ENCODE measurements around the gene NRSN1. TPM values are rescaled to one million over a fixed set of nuclear protein-coding genes. Genes with fewer than 3 reads are reported as not detected.

The NRSN1 gene
- total RNA-seq, 1 donor from 2014 or later, result not detected

GRCh38 chr6:24117021-24117420 is 9.0 kb upstream of the NRSN1 start:
- Histone ChIP-seq H3K27ac (replicated peaks) (no peak overlapping the region), H3K27me3 (ENCODE audit: low read depth) (no peaks in the 10 kb centered on the region), H3K9me3 (replicated peaks) (no peaks in the 10 kb centered on the region), H3K36me3 (no peaks in the 10 kb centered on the region), H3K4me1 (no peaks in the 10 kb centered on the region), H3K4me3 (no peak overlapping the region)
- TF ChIP-seq CTCF (IDR thresholded peaks at IDR 0.05; ENCODE audit: borderline replicate concordance), result no peak
- intact Hi-C loops (cut with micrococcal nuclease), result no loop called here
- no peak for DNase-seq

- H3K36me3 ChIP-seq, result no peaks in the 10 kb centered on the region
- intact Hi-C loops (cut with micrococcal nuclease), result no loop called here
- H3K27me3 ChIP-seq (ENCODE audit: low read depth), result peaks cover 39% of the 10 kb centered on the region
- H3K27ac ChIP-seq (replicated peaks), result no peak overlapping the region
- H3K9me3 ChIP-seq (replicated peaks), result no peaks in the 10 kb centered on the region
- no peak for DNase-seq
- H3K4me1 ChIP-seq, result peaks cover 6% of the 10 kb centered on the region
- TF ChIP-seq CTCF (IDR thresholded peaks at IDR 0.05; ENCODE audit: borderline replicate concordance), result no peak
- H3K4me3 ChIP-seq, result no peak overlapping the region
These were observed 3.9 kb upstream of the NRSN1 start for GRCh38 chr6:24122139-24122538.

GRCh38 chr6:24126586-24127192 is 674 bp downstream of the NRSN1 start:
- no peak for DNase-seq
- peaks cover 39% of the 10 kb centered on the region for H3K27me3 ChIP-seq (ENCODE audit: low read depth)
- TF ChIP-seq CTCF (IDR thresholded peaks at IDR 0.05; ENCODE audit: borderline replicate concordance), result no peak

GRCh38 chr6:24127316-24127715 is 1.3 kb downstream of the NRSN1 start:
- H3K4me1 ChIP-seq, result peaks cover 6% of the 10 kb centered on the region
- no peaks in the 10 kb centered on the region for H3K9me3 ChIP-seq (replicated peaks)
- no peak overlapping the region for H3K27ac ChIP-seq (replicated peaks)
- H3K4me3 ChIP-seq, result no peak overlapping the region
- DNase-seq, result no peak
- H3K27me3 ChIP-seq (ENCODE audit: low read depth), result peaks cover 39% of the 10 kb centered on the region
- no peak for TF ChIP-seq CTCF (IDR thresholded peaks at IDR 0.05; ENCODE audit: borderline replicate concordance)
- intact Hi-C loops (cut with micrococcal nuclease), result no loop called here
- H3K36me3 ChIP-seq, result no peaks in the 10 kb centered on the region

More at GRCh38 chr6:24126586-24127192, 674 bp downstream of the NRSN1 start:
- intact Hi-C loops (cut with micrococcal nuclease), result no loop called here
- Histone ChIP-seq H3K27ac (replicated peaks) (no peak overlapping the region), H3K36me3 (no peaks in the 10 kb centered on the region), H3K9me3 (replicated peaks) (no peaks in the 10 kb centered on the region), H3K4me3 (no peak overlapping the region), H3K4me1 (peaks cover 6% of the 10 kb centered on the region)

GRCh38 chr6:24131751-24132150 is 5.7 kb downstream of the NRSN1 start:
- no peak for TF ChIP-seq CTCF (IDR thresholded peaks at IDR 0.05; ENCODE audit: borderline replicate concordance)
- H3K27ac ChIP-seq (replicated peaks), result no peak overlapping the region
- intact Hi-C loops (cut with micrococcal nuclease), result no loop called here
- DNase-seq, result no peak
- H3K9me3 ChIP-seq (replicated peaks), result no peaks in the 10 kb centered on the region
- no peaks in the 10 kb centered on the region for H3K4me1 ChIP-seq
- H3K27me3 ChIP-seq (ENCODE audit: low read depth), result peaks cover 22% of the 10 kb centered on the region
- no peaks in the 10 kb centered on the region for H3K36me3 ChIP-seq
- H3K4me3 ChIP-seq, result no peak overlapping the region

Data from left ventricle myocardium inferior (tissue), 1 donor.